Activated T-helper 17 cell treated with anti-CD3 and anti-CD28 coated beads, Interleukin-2, amount 50 U/mL, for 72 hours (primary cell): ENCODE results near the gene MR1. TPM values are rescaled to one million over a fixed set of nuclear protein-coding genes. Genes with fewer than 3 reads are reported as not detected.

ENCODE experiments used
- ATAC-seq: fragments of 150-1000 bp; cut with Tn5 transposase; replicated peaks from 2 replicates; pipeline ENCODE4 v1.10.0; 2021; ENCODE audit warnings: mild to moderate bottlenecking, moderate library complexity
- H3K27ac Mint-ChIP-seq: one replicate; pipeline ENCODE4 v1.8.0; 2022; ENCODE audit warnings: mixed read lengths
- H3K27me3 Mint-ChIP-seq: one replicate; pipeline ENCODE4 v1.8.0; 2022; ENCODE audit warnings: mixed read lengths
- H3K36me3 Mint-ChIP-seq: one replicate; pipeline ENCODE4 v1.8.0; 2022; ENCODE audit warnings: low read depth, mild to moderate bottlenecking, mixed read lengths
- H3K4me1 Mint-ChIP-seq: one replicate; pipeline ENCODE4 v1.8.0; 2022; ENCODE audit warnings: mixed read lengths
- H3K4me3 Mint-ChIP-seq: one replicate; pipeline ENCODE4 v1.8.0; 2022; ENCODE audit warnings: mild to moderate bottlenecking, mixed read lengths
- H3K9me3 Mint-ChIP-seq: one replicate; pipeline ENCODE4 v1.8.0; 2022; ENCODE audit warnings: mixed read lengths
- total RNA-seq, 2 donors: library from RNA; stranded (reverse); gene quantifications; one replicate each; pipeline ENCODE4 v1.2.3, GENCODE V29; 2022

The MR1 gene
- total RNA-seq, 2 donors from 2014 or later = 21.9 to 26.1 TPM

DNA sequence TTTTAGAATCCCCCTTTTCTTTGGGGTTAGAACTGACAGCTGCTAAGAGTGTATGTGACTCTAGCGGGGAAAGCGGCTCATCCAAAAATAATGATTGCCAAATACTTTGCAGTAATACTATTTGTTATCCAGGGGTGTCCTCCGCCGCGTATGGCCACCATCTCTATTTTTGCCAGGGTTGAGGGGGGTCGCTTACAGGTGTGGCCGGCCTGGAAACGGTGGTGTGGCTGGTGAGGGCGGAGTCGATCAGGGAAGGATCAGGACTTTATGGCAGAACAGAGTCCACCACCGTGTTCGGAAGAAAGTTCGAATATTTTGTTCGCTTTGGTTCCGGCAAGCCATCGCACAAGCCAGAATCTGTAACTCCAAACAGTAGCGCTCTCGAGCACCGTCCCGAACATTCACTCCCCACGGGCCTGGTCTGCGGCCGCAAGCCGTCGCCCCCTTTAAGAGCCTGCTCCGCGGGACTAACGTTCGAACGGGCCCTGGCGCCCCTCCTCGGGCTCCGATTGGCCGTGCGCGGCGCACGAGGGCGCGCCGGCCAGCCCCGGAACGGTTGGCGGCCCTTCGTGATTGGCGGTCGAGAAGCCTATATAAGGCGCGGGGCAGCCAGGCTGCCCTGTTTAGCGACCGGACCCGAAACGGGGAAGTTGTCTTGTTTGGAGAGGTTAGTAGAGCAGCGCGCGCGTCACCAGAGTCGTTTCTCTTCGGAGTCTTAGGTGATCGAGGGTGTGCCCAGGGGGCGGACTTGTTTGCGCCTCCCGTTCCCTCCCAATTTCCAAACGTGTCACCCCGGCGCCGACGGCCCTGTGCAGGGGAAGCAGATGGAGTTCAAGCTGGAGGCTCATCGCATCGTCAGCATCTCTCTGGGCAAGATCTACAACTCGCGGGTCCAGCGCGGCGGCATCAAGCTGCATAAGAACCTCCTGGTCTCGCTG is 54.6 kb downstream of the MR1 start, which contains the start of gene IER5:
Gene IER5, plus strand, starts transcription at position 622 of the 938 bp plus-strand sequence. Its CDS starts 203 bp downstream, at position 825.
- ATAC-seq = peak; percentile 77
- Mint-ChIP-seq H3K27ac (peak within 1 kb of the TSS; percentile 99), H3K9me3 (no peaks in the 10 kb centered on the region), H3K27me3 (no peaks in the 10 kb centered on the region), H3K36me3 (peaks cover 52% of the 10 kb centered on the region), H3K4me3 (peak within 1 kb of the TSS; percentile 97), H3K4me1 (peaks cover 20% of the 10 kb centered on the region)

DNA sequence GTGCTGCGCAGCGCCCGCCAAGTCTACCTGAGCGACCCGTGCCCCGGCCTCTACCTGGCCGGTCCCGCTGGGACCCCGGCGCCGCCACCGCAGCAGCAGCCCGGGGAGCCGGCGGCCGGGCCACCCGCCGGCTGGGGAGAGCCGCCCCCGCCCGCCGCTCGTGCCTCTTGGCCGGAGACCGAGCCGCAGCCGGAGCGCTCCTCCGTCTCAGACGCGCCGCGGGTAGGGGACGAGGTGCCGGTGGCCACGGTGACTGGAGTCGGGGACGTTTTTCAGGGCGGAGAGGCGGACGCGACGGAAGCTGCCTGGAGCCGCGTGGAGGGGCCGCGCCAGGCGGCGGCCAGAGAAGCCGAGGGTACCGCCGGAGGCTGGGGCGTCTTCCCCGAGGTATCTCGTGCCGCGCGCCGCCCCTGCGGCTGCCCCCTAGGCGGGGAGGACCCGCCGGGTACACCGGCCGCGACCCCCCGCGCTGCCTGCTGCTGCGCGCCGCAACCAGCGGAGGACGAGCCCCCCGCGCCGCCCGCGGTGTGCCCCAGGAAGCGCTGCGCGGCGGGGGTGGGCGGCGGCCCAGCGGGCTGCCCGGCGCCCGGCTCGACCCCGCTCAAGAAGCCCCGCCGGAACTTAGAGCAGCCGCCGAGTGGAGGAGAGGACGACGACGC is 55.4 kb downstream of the MR1 start:
- Mint-ChIP-seq H3K27me3 (no peaks in the 10 kb centered on the region), H3K27ac (peak overlapping the region; percentile 99), H3K36me3 (peaks cover 60% of the 10 kb centered on the region), H3K4me3 (peak overlapping the region; percentile 97), H3K4me1 (peaks cover 20% of the 10 kb centered on the region), H3K9me3 (no peaks in the 10 kb centered on the region)
- peak; percentile 2 for ATAC-seq

DNA sequence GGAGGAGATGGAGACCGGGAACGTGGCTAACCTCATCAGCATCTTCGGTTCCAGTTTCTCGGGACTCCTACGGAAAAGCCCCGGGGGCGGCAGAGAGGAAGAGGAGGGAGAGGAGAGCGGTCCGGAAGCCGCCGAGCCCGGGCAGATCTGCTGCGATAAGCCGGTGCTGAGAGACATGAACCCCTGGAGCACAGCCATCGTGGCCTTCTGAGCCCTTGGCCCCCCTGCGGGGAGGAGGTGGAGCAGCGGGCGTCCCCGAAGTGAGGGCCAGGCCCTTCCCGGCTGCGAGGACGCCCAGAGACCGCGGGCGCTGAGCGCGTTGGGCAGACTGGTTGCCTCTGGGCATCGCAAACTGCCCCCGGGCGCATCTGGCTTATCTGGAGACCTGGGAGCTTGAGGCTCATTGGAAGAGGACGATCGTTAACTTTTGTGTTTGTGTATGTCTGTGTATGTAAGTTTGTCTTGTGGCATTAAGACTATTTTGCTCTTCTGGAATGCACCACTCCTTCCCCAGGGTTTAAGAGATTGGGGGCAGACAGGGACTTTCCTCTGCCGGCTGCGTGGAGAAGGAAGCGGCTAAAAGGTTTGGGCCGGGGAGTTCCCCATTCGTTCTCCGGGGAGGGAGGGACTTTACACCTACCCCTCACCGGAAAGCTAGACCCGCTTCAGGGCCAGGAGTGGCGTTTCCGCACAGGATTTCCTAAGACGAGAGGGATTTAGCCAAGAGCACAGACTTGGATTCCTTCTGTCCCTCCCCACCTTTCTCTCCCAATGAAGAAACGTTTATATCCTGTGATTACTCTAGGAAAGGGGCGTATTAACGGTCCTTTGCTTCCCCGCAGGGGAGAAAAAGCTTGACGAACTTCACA is 56.1 kb downstream of the MR1 start:
- H3K4me1 Mint-ChIP-seq = peaks cover 26% of the 10 kb centered on the region
- peak overlapping the region; percentile 99 for H3K27ac Mint-ChIP-seq
- ATAC-seq = peak; percentile 68
- no peaks in the 10 kb centered on the region for H3K9me3 Mint-ChIP-seq
- peak overlapping the region; percentile 97 for H3K4me3 Mint-ChIP-seq
- H3K36me3 Mint-ChIP-seq = peaks cover 68% of the 10 kb centered on the region
- no peaks in the 10 kb centered on the region for H3K27me3 Mint-ChIP-seq

DNA sequence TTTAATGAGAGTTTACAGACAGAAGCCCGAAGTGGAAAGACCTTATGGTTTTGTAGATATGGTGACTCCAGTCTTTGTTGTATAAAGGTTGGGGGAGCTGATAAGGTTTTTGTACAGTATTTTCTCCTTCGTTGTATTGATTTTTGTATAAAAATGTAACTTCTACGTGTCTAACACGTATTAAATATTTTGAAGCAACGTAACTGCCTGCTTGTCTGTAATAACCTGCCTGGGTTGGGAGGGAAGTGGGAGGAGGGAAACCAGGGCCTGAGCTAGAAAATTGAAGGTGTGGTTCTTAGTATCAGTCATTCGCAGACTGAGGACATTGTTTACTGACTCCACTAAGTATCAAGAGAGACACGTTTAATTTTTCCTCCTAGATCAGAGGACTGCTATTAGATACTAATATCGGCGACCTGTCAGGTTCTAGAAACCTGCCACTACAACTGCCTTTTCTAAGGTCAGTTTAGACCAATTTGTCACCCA is 56.9 kb downstream of the MR1 start:
- H3K36me3 Mint-ChIP-seq = peaks cover 74% of the 10 kb centered on the region
- H3K4me1 Mint-ChIP-seq = peaks cover 26% of the 10 kb centered on the region
- H3K4me3 Mint-ChIP-seq = peak overlapping the region; percentile 97
- peak overlapping the region; percentile 99 for H3K27ac Mint-ChIP-seq
- peak; percentile 52 for ATAC-seq
- no peaks in the 10 kb centered on the region for H3K27me3 Mint-ChIP-seq
- no peaks in the 10 kb centered on the region for H3K9me3 Mint-ChIP-seq

DNA sequence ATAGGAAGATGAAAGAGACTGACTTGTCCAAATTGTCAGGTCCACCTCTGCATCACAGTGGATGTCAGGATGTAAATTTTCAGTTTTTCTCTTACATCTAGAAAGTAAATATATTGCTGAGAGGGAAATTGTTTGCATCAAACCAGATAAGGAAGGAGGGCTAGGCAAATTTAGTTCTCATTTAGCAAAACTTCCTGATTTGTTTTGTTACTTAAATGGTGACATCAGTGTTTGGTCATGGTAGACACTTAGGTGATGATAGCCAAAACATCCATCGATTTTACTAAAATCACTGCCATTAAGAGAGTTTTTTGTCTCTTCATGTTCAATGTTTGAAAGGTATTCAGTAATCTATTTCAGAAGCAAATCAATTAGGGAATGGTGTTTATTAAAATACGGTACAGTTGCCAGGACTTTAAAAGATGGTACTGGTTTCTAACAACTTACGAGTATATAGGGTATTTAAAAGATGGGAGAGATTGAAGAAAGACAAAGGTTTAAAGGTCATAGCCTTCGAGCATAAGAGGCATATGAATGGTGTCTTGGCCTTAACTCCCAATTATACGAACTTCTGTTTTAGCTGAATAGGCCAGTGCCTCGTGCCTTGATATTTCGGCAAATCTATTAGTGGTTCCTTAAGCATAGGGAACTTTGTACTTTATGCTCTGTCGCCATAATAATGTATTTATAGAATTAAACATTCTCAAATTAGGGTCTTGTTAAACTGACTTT is 57.7 kb downstream of the MR1 start:
- Mint-ChIP-seq H3K4me1 (peaks cover 30% of the 10 kb centered on the region), H3K27me3 (no peaks in the 10 kb centered on the region), H3K27ac (peak overlapping the region; percentile 99), H3K36me3 (peaks cover 81% of the 10 kb centered on the region), H3K4me3 (peak overlapping the region; percentile 97), H3K9me3 (no peaks in the 10 kb centered on the region)
- ATAC-seq = no peak

DNA sequence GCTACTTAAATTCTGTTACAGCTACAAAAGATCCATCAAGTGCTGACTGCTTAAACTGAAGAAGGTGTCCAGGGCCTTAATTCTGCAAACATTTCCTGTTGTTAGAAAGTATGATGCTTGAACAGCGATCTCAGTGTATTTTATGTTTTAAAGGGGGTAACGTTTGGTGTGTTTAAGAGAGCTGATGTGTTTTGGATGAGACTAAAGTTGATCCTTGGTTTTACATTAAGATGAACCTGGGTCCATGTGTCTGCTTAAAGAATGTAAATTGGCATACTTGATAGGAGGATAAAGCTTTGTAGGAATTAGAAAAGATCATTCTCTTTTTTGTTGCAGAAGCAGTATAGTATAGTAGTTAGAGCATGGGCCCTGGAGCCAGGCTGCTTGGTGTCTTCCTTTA is 58.3 kb downstream of the MR1 start:
- H3K4me1 Mint-ChIP-seq = peaks cover 34% of the 10 kb centered on the region

DNA sequence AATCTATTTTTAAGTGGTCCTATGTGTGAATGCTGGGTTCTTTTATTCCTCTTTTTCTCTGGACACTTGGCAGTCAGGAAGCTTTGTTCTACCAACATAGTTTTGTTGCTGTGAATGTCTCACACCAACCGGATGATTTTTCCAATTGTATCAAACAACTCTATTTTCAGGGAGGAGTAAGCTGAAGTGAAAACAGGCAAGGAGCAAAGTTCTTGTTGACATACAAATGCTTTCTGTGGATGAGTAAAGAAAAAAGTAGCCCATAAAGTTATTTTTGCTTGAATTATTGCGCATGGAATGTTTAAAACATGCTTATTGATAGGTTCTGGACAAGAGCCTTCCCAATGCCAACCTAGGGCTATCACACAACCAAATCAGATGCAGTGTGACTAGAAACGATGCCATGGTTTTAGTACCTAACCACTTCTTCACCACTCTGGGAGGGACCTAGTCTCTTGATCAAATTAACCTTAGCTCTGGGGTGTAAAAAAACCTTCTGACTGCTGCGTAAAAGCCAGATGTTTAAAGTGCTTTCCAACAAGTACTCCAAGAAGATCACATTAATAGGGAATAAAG is 59.2 kb downstream of the MR1 start:
- peak overlapping the region; percentile 99 for H3K27ac Mint-ChIP-seq
- ATAC-seq = no peak
- H3K27me3 Mint-ChIP-seq = no peaks in the 10 kb centered on the region
- peaks cover 36% of the 10 kb centered on the region for H3K4me1 Mint-ChIP-seq
- no peaks in the 10 kb centered on the region for H3K9me3 Mint-ChIP-seq
- peaks cover 80% of the 10 kb centered on the region for H3K36me3 Mint-ChIP-seq
- H3K4me3 Mint-ChIP-seq = peak overlapping the region; percentile 97

More for the DNA sequence above, 58.3 kb downstream of the MR1 start:
- Mint-ChIP-seq H3K36me3 (peaks cover 81% of the 10 kb centered on the region), H3K9me3 (no peaks in the 10 kb centered on the region), H3K27me3 (no peaks in the 10 kb centered on the region), H3K27ac (peak overlapping the region; percentile 99), H3K4me3 (peak overlapping the region; percentile 97)
- no peak for ATAC-seq

DNA sequence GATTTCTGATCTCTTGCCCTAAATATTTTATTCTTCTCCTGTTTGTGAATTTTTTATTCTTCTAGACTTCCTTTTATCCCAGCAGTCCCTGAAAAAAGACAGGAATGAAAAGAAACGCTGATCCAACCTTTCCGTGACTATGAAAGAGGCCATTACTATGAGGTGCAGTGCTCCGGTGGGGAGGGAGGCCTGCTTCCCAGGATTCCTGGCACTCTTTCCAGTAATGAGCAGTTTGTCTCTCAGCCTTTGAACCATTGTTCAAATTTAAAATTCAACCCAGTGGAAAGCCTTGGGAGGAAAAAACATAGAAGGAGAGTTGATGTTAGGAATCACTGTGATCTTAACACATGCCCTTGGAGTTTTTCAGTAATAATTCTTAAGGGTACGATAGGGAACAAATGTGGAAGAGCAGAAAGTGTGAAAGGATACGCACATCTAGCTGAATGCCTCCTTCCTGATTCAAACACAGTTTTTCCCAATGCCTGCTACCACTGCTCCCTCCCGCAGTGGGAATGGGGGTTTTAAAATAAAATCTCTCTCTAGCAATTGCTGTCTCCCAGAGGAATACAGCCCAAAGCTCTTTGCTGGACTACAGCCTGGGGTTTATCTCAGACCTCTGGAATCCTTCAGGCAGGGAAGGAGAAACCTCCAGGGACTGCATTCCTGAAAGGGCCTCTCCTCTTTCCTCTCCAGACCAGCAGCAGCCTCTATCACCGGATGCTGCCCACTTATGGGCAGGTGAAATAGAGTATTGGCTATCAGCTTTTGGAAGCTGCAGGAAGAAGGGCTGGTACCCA is 60.8 kb downstream of the MR1 start:
- Mint-ChIP-seq H3K4me3 (no peak overlapping the region), H3K27ac (no peak overlapping the region), H3K4me1 (peaks cover 50% of the 10 kb centered on the region), H3K27me3 (no peaks in the 10 kb centered on the region), H3K9me3 (no peaks in the 10 kb centered on the region), H3K36me3 (peaks cover 66% of the 10 kb centered on the region)
- no peak for ATAC-seq

DNA sequence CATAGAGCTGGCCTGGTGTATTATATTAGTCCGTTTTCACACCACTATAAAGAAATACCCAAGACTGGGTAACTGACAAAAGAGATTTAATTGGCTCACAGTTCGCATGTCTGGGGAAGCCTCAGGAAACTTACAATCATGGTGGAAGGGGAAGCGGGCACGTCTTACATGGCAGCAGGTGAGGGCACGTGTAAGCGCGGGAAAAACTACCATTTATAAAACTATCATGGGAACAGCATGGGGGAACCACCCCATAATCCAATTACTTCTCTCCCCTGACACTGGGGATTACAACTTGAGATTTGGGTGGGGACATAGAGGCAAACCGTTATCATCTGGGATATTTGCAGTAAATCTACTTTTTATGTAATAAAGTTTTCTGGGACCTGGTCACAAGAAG is 61.5 kb downstream of the MR1 start:
- H3K27me3 Mint-ChIP-seq = no peaks in the 10 kb centered on the region
- H3K27ac Mint-ChIP-seq = no peak overlapping the region
- no peak for ATAC-seq
- H3K36me3 Mint-ChIP-seq = peaks cover 60% of the 10 kb centered on the region
- peaks cover 56% of the 10 kb centered on the region for H3K4me1 Mint-ChIP-seq
- H3K4me3 Mint-ChIP-seq = no peak overlapping the region
- H3K9me3 Mint-ChIP-seq = no peaks in the 10 kb centered on the region

DNA sequence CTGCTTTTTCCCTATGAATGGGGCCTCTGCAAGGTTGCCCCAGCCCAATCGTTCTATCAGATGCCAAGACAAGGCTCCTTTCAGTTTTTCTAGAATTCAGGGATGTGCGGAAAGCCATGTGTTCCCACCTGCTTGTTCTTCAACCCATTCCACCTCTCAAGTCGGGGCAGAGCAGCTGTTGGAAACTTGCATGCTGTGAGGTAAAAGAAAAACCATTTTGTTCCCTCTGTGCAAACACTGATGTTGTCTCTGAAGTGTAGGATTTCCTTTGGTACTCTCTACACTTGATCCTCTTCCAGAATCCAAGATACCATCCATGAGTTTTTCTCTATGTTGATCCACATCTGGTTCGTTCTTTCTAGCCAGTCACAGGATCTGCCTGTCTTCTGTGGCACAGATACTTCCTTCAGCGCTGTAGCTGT is 62.0 kb downstream of the MR1 start:
- no peak overlapping the region for H3K4me3 Mint-ChIP-seq
- ATAC-seq = no peak
- peaks cover 61% of the 10 kb centered on the region for H3K4me1 Mint-ChIP-seq
- H3K27ac Mint-ChIP-seq = no peak overlapping the region
- no peaks in the 10 kb centered on the region for H3K9me3 Mint-ChIP-seq
- H3K36me3 Mint-ChIP-seq = peaks cover 55% of the 10 kb centered on the region
- no peaks in the 10 kb centered on the region for H3K27me3 Mint-ChIP-seq

DNA sequence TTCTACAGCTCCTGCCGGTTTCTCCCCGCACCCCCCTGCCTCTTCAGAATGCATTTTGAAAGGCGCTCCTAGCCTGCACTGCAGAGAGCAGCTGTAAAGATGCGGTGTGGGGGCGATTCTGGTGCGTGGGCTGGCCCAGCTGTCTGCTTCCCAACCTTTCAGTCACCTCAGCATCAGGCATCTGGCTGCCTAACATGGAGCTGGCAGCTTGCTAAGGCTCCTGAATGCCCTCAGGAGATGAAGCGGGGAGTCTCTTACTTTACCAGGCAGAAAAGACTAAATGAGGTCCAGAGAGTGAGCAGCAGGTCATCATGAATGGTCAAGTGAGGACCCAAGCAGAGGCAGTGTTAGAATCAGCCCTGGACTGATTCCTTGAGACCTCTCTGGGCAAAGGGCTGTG is 63.5 kb downstream of the MR1 start:
- H3K9me3 Mint-ChIP-seq = no peaks in the 10 kb centered on the region
- H3K27ac Mint-ChIP-seq = no peak overlapping the region
- H3K4me3 Mint-ChIP-seq = peak overlapping the region; percentile 79
- H3K4me1 Mint-ChIP-seq = peaks cover 56% of the 10 kb centered on the region
- H3K36me3 Mint-ChIP-seq = peaks cover 40% of the 10 kb centered on the region
- H3K27me3 Mint-ChIP-seq = no peaks in the 10 kb centered on the region
- no peak for ATAC-seq

DNA sequence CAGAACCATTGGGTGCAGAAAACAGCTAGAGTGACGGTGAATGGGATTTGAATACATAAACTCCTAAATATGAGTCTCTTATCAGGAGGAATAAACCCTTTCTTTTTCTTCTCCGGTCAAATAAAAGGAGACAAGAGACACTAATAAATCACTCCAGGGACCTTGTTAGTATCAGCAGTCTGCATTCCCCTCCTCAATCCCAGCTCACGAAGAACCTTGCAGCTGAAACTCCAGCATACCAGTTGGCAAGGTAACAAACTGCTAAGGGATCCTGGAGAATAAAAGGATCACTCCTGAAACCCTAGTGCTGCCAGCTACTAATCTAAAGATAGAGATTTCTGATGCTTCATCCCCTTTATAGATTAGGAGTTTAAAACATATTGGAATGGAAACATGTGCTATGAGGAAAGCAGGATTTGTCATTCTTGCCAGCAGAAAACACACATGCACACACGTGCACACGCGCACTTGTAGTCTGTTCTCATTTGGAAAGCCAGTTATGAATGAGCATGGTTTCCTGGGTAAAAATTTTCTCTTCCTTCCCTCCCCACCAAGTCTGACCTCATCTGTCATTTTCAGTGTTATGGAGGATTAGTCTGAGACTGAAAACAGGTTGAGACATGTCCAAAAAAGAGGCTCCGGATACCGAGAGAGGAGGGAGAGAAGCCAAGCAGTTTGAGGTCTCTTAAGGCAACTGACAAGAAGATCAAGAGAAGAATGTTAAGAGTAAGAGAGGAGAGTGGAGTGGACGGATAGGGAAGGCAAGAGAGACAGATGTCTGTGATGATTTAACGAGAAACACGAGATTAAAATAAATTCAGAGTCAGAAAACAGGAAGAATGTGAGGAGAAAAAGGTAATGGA is 65.6 kb downstream of the MR1 start:
- Mint-ChIP-seq H3K27ac (peak overlapping the region; percentile 96), H3K4me1 (peaks cover 53% of the 10 kb centered on the region), H3K36me3 (peaks cover 19% of the 10 kb centered on the region), H3K9me3 (no peaks in the 10 kb centered on the region), H3K27me3 (no peaks in the 10 kb centered on the region), H3K4me3 (peak overlapping the region; percentile 79)
- peak; percentile 87 for ATAC-seq
